Epithelial cell of proximal tubule (primary cell): ENCODE data around the gene PARD3B. TPM values are rescaled to one million over a fixed set of nuclear protein-coding genes. Genes with fewer than 3 reads are reported as not detected.

Source experiments
- DNase-seq: peaks from one replicate; pipeline ENCODE4 v3.0.0-alpha.2; 2011; ENCODE audit warnings: low read depth
- H3K4me3 ChIP-seq: 2 replicates; pipeline ENCODE4 v1.5.1; 2011; ENCODE audit warnings: low read depth, mild to moderate bottlenecking, low read length
- CTCF ChIP-seq: conservative IDR thresholded peaks from 2 replicates; pipeline ENCODE4 v1.5.1; 2012; ENCODE audit warnings: low read depth, mild to moderate bottlenecking, low read length
- total RNA-seq: library from RNA; depleted of rRNA; stranded (reverse); fragments of >200 nt; gene quantifications from 2 replicates; pipeline ENCODE4 v1.2.3, GENCODE V29; 2015

Gene PARD3B
- total RNA-seq, 1 donor from 2014 or later: 3.6 TPM

- TF ChIP-seq CTCF: no peak
- H3K4me3 ChIP-seq: no peak overlapping the region
- no peak for DNase-seq
Observed at GRCh38 chr2:205190528-205190927, 645.3 kb downstream of the PARD3B start.

GRCh38 chr2:205193125-205193835 lies 648.0 kb downstream of the PARD3B start:
- no peak for TF ChIP-seq CTCF
- no peak for DNase-seq
- H3K4me3 ChIP-seq: no peak overlapping the region

GRCh38 chr2:205193836-205194228 lies 648.6 kb downstream of the PARD3B start:
- DNase-seq: no peak

GRCh38 chr2:205197468-205198139 lies 652.3 kb downstream of the PARD3B start:
- no peak overlapping the region for H3K4me3 ChIP-seq
- DNase-seq: no peak
- no peak for TF ChIP-seq CTCF

More at GRCh38 chr2:205193836-205194228, 648.6 kb downstream of the PARD3B start:
- H3K4me3 ChIP-seq: no peak overlapping the region
- TF ChIP-seq CTCF: no peak

GRCh38 chr2:205198140-205198525 lies 652.9 kb downstream of the PARD3B start:
- DNase-seq: no peak

GRCh38 chr2:205199165-205199850 lies 654.0 kb downstream of the PARD3B start:
- H3K4me3 ChIP-seq: no peak overlapping the region
- DNase-seq: no peak
- no peak for TF ChIP-seq CTCF

More at GRCh38 chr2:205198140-205198525, 652.9 kb downstream of the PARD3B start:
- TF ChIP-seq CTCF: no peak
- no peak overlapping the region for H3K4me3 ChIP-seq
